Stomach (tissue), 4 donors: ENCODE results near the gene PIMREG.

Experiments
- CTCF ChIP-seq, 7 experiments: fragments of 450-650 bp in 4 of 7; fragments of 200-600 bp in 3 of 7; sonication (generic) in 3 of 7; IDR thresholded peaks; one replicate each; pipeline ENCODE4 v1.5.1; 2016 to 2019; ENCODE audit warnings: antibody characterized with exemption in 7 of 7, control low read depth in 2 of 7, mild to moderate bottlenecking in 1 of 7
- EP300 ChIP-seq: sonication (generic); formaldehyde crosslinking; IDR thresholded peaks from one replicate; pipeline ENCODE4 v1.6.1; 2017; ENCODE audit warnings: antibody characterized with exemption
- POLR2A ChIP-seq, 4 donors: fragments of 450-650 bp; IDR thresholded peaks; one replicate each; pipeline ENCODE4 v1.6.1; 2016; ENCODE audit warnings: antibody characterized with exemption in 4 of 4, control low read depth in 2 of 4, mild to moderate bottlenecking in 1 of 4, moderate library complexity in 1 of 4

DNA sequence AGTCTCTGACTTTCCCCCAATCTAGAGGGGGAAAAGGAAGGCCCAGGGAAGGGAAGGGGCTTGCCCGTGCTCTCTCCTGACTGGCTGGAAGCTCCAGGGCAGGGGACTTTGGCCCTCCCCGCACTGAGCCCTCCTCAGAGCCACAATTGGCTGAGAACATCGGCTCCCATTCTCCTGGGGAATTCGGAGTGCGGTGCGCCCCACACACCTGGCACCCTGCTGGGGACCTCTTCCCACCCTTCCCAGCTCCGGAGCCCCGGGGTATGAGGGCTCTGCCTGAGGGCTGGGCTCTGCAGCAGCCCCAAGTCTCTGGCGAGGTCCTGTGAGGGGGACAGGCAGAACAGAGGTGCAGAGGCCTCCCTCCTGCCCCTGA, 36.0 kb downstream of the PIMREG start:
- TF ChIP-seq CTCF (IDR thresholded peaks at IDR 0.05) = no peak
- no peak for TF ChIP-seq POLR2A (IDR thresholded peaks at IDR 0.05)
- no peak for TF ChIP-seq EP300
